Neutrophil (primary cell): Measurements from ENCODE around the gene ATAD3B.
"Not testable (repeated sequence)": the region's sequence is repeated elsewhere in the genome, so short reads cannot be mapped to it uniquely, and the experiment has no call there.

Experiments
- H3K27ac ChIP-seq: fragments of 200-600 bp; sonication (generic); 2 replicates; pipeline ENCODE4 v1.5.1; 2016; ENCODE audit warnings: mild to moderate bottlenecking, moderate library complexity
- H3K27me3 ChIP-seq: fragments of 200-600 bp; sonication (generic); 2 replicates; pipeline ENCODE4 v1.6.0; 2016; ENCODE audit warnings: mild to moderate bottlenecking
- H3K36me3 ChIP-seq: fragments of 200-600 bp; sonication (generic); 2 replicates; pipeline ENCODE4 v1.5.1; 2017
- H3K4me1 ChIP-seq, 2 experiments: fragments of 200-600 bp in 1 of 2; sonication (generic) in 1 of 2; 1 replicate in 1 of 2; 2 replicates in 1 of 2; pipeline versions ENCODE4 v1.5.1 to v1.6.1; 2013 to 2016; ENCODE audit warnings: low read depth in 1 of 2, low read length in 1 of 2, mild to moderate bottlenecking in 1 of 2, moderate library complexity in 1 of 2; ENCODE audit not compliant: control insufficient read depth in 1 of 2, insufficient read depth in 1 of 2
- H3K4me3 ChIP-seq, 2 experiments: fragments of 200-600 bp in 1 of 2; sonication (generic) in 1 of 2; 1 replicate in 1 of 2; 2 replicates in 1 of 2; pipeline ENCODE4 v1.5.1; 2013 to 2016; ENCODE audit warnings: low read depth in 1 of 2, low read length in 1 of 2, mild to moderate bottlenecking in 1 of 2, moderate library complexity in 1 of 2
- H3K9me3 ChIP-seq: fragments of 200-600 bp; sonication (generic); 2 replicates; pipeline ENCODE4 v1.5.1; 2016
- CTCF ChIP-seq: fragments of 200-600 bp; sonication (generic); IDR thresholded peaks from 2 replicates; pipeline ENCODE4 v1.5.1; 2016; ENCODE audit warnings: antibody characterized with exemption

Gene ATAD3B

GRCh38 chr1:1477206-1477605 lies 5.6 kb downstream of the ATAD3B start:
- no peak for TF ChIP-seq CTCF
- peaks cover 4 to 5% of the 10 kb centered on the region in 2 experiments for H3K4me1 ChIP-seq
- H3K27ac ChIP-seq = no peak overlapping the region
- no peaks in the 10 kb centered on the region for H3K27me3 ChIP-seq
- peaks cover 22% of the 10 kb centered on the region for H3K36me3 ChIP-seq
- no peaks in the 10 kb centered on the region for H3K9me3 ChIP-seq
- no peak overlapping the region for H3K4me3 ChIP-seq

- Histone ChIP-seq H3K36me3 (peaks cover 39% of the 10 kb centered on the region), H3K4me1 (no peaks in the 10 kb centered on the region), H3K9me3 (no peaks in the 10 kb centered on the region), H3K4me3 (no peak overlapping the region), H3K27ac (no peak overlapping the region), H3K27me3 (no peaks in the 10 kb centered on the region)
- no peak for TF ChIP-seq CTCF
These were observed 8.3 kb downstream of the ATAD3B start for GRCh38 chr1:1479547-1480487.

GRCh38 chr1:1480488-1480867 lies 8.9 kb downstream of the ATAD3B start:
- H3K4me3 ChIP-seq, H3K27me3 ChIP-seq, H3K9me3 ChIP-seq, H3K27ac ChIP-seq, H3K4me1 ChIP-seq: not testable (repeated sequence)
- H3K36me3 ChIP-seq = peaks cover 43% of the 10 kb centered on the region

GRCh38 chr1:1481811-1482210 lies 10.2 kb downstream of the ATAD3B start:
- not testable (repeated sequence) for H3K27ac ChIP-seq, H3K4me1 ChIP-seq, H3K27me3 ChIP-seq, H3K9me3 ChIP-seq, H3K4me3 ChIP-seq
- H3K36me3 ChIP-seq = peaks cover 52% of the 10 kb centered on the region

- Histone ChIP-seq H3K4me3 (no peak overlapping the region), H3K9me3 (no peaks in the 10 kb centered on the region), H3K27me3 (no peaks in the 10 kb centered on the region), H3K27ac (no peak overlapping the region), H3K36me3 (peaks cover 54% of the 10 kb centered on the region), H3K4me1 (no peaks in the 10 kb centered on the region)
- TF ChIP-seq CTCF = no peak
These were observed 11.3 kb downstream of the ATAD3B start for GRCh38 chr1:1482856-1483255.

GRCh38 chr1:1483714-1484113 lies 12.1 kb downstream of the ATAD3B start:
- Histone ChIP-seq H3K9me3 (no peaks in the 10 kb centered on the region), H3K27me3 (no peaks in the 10 kb centered on the region), H3K36me3 (peaks cover 56% of the 10 kb centered on the region), H3K4me3 (no peak overlapping the region), H3K4me1 (no peaks in the 10 kb centered on the region), H3K27ac (no peak overlapping the region)
- no peak for TF ChIP-seq CTCF

GRCh38 chr1:1484976-1485750 lies 13.6 kb downstream of the ATAD3B start:
- H3K9me3 ChIP-seq, H3K4me3 ChIP-seq, H3K4me1 ChIP-seq, H3K27ac ChIP-seq, H3K27me3 ChIP-seq: not testable (repeated sequence)
- H3K36me3 ChIP-seq = peaks cover 62% of the 10 kb centered on the region

GRCh38 chr1:1485755-1486317 lies 14.3 kb downstream of the ATAD3B start:
- H3K4me3 ChIP-seq, H3K4me1 ChIP-seq, H3K27me3 ChIP-seq, H3K27ac ChIP-seq, H3K9me3 ChIP-seq: not testable (repeated sequence)
- H3K36me3 ChIP-seq = peaks cover 68% of the 10 kb centered on the region
